ENCODE results near the gene WNT7B.

The WNT7B gene

DNA sequence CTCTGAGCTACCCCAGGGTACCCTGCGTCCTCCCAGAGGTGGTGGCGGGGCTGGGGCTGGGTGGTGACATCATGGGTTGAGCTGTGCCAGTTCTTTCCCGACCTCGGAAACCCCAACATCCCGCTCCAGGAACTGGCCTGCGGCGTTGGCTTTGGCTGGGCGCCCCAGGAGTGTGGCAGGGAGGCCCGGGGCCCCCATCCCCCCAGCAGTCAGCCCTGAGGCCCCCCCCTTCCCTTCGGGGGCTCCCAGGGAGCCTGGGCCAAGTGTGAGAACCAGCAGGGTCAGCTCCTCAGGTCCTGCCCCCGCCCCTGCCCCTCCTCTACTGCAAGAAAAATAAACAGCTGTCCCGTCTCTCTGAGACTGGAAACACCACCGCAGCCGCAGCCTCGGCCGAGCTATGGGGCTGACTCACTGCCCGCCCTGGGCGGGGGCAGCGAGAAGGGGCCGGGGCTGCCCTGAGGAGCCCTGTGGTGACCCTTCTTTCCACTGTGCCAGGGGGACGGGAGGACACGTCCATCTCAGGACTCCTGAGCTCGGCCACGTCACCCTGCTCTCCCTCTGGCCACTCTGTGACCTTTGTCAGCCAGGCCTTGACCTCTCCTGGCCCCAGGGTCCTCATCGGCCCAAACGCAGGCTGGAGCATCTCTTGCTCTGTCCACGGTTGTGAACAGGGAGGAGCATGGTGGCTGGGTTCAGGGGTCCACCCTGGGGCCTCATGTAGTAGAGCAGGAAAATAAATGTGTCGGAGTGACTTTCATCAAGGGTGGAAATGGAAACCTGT is 73.4 kb downstream of the WNT7B start:
- no peak for DNase-seq

DNA sequence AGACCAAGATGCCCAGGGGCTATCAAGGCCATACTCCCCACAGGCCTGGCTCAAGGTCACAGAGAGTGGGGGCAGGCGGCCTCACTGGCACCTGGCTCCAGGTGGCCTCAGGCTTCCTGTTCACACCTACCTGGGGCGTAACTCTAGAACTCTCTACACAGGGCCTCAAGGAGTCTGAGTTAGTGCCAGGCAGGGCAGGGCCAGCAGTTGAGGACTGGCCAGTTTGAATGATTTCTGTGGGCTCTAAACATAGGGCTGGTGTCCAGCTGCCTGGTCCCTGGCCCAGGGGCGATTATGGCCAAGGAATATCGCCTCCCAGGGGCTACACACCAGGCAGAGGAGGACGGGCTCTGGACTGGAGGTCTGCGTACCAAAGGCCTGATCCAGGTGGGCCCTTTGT is 79.2 kb downstream of the WNT7B start:
- DNase-seq = no peak

DNA sequence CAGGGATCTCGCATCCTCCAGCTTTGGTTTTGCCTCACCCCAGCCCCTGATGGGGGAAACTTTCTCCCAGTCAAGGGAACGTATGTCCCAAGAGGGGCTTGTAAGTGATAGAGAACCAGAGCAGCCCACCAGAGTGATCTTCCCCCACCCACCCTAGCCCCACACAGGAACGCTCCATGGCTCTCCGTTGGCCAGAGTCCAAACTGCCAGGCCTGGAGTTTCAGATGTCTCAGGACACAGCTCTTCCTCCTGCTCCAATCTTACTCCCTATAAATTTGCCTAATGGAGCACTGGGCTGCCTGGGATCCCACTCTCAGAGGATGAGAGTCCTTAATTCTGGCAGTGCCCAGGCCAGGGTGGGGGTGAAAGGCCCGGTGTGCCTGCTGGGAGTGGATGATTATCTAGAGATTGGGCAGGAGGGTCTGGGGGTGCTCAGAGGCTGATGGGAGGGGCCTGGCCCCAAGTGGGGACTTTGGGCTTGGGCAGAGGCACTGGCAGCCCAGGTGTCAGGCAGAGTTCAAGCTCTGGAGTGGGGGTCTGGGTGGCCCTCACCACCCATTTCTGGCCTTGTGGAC is 79.9 kb downstream of the WNT7B start:
- no peak for DNase-seq

DNA sequence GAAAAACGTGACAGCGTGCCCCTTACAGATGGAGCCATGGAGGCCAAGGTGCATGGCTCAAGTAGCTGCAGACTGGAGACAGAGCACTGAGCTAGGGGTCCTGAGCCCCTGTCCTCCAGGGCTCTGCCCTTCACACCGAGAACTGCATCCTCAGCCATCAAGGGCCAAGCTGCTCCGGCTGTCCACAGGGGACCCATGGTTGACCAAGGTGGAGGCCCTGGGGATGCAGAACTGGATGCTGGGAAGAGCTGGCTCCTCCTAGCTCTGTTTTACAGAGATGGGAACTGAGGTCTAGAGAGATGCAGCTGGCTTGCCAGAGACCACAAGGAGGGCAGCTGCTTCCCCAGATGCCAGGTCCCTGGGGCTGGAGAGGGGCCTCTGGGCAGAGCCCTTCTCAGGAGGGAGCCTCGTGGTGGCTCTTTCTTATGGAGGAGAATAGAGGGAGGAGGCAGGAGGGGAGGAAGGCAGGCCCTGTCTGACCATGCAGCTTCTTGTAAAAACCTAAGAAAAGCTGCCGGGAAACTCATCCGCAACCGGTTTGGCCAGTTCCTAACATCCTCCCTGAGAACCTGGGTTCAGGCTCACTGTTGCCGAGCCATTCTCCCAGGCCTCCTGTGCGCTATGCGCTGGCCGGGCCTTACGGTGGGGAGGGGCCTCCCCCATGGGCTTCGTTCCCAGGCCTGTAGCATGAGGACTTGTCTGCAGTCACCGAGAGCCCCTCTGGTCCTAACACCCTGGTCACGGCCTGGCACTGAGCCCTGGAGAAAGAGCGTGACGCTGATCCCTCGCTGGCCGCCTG is 80.6 kb downstream of the WNT7B start:
- DNase-seq = no peak

DNA sequence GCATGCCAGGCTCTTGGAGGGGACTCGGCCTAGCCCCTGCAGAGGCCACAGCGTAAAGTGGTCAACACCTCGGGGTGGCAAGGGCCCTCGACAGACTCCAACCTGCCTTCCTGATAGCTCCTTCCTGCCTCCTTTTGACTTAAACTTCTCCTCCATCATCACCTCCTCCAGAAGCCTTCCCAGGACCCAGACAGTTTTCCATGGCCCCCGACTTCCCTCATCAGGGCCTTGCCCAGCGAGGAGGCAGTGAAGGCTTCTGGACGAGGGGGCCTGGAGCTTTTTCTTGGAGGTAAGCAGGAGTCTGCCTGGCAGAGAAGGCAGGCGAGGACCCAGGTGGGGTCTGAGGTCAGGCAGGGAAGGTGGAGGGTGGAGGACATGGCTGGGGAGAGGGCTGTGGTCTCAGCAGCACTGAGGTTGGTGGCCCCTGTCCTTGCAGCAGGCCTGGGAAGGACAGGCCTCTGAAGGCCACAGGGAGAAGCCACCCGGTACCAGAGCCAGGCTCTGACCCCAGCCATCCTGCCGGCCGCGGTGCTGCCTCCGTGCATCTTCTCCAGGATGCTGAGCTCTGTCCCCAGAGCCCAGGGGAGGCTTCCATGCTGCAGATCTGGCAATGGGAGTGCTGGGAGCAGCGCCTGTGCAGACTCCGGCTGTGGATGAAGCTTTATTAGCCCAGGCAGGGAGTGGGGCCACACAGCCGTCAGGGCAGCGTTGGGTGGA is 81.4 kb downstream of the WNT7B start:
- no peak for DNase-seq

DNA sequence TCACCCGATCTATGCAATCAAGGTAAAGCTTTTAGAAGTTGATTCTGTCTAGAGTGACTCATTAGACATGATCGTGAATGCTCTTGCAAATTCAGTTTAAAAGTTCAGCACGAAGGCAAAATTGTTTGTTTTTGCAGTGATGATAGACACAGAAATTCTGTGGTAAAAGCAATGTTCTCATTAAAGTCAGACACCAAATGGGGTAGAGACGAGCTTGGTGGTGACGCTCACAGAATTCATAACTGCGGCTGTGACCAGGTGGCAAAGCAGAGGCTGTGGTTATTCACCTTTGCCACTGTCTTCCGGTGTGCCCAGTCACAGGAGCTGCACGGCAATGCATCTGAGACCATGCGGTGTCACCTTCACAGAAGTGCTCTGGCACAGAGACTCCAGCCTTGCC is 83.4 kb downstream of the WNT7B start:
- no peak for DNase-seq

DNA sequence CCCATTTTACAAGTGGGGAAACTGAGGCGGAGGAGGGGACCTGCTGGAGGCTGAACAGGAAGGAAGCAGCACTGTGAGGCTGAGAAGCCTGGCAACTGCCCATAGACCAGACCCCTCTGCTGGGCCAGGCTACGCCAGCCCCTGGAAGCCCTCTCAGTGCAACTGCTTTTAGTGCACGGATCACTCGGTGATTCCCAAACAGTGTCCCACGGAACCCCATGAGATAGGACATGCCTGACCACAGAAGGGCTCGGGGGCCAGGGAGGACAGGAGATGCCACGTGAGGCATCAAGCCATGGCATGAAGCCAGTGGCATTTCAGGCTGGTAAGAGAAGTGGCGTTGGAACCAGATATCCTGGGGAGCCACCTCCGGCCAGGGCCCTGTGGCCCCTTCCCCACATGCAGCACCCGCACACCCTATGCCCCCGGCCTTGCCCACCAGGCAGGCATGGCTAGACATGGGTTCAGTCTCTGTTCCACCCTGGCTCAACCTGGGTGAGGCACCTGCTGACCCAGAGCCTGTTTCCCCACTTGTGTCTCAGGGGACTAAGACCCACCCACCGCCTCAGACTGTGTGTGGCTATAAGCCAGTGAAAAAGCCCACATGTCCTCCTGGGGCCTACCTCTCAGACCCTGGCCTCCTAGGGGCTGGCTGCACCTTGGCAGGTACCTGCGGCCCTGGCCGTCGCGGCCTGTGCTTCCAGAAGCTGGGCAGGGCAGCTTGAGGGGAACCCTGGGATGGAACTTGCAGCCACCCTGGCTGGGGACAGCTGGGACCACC is 84.1 kb downstream of the WNT7B start:
- DNase-seq = no peak

DNA sequence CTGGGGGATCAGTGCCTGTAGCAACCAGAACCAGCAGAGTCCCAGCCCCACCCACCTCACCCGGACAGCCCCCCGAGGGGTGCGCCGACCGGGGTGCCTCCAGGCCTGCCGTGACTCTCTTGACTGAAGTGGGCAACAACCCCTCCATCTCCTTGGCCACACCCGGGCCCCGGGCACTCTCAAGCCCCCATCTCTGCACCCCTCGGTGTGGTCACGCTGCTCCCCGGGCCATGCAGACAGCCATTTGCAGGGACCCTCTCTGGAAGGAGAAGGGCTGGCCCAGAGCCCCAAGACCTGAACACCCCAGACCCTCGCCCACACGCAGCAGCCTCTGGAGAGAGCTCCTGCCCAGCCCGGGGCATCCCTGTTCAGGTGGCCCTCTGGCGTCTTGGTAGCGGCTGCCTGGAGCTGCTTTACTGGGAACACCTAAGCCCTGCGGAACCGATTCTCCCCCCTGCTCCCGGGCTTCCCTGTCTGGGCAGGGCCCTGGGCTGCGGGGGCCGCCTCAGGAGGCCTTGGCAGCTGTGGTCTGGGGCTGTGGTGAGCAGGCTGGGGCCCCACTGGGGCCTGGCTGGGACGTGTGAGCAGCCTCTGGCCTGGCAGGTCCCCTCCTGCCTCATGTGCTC is 84.9 kb downstream of the WNT7B start:
- no peak for DNase-seq

DNA sequence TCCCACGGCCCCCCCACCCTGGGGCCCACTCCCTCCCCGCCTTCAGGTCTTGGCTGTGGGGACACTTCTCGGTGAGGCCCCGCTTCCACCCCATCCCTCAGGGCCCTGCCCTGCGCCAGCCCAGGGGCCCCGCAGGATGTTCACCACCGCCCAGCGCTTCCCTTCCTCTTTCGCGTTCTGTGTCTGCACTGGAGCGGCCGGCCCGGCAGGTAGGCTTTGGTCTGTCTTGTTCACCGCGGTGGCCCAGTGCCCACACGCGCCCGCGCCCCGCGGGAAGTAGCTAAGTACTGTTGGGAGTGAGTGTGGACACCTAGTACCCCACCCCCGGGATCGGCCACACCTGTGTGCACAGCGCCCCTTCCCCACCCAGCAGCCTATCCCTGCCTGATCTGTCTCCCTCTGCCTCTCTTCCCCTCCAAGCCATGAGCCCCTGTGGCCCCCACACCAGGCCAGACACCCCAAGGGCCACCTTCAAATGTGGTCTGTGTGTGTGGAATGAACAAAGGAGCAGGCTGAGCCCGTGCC is 85.4 kb downstream of the WNT7B start:
- DNase-seq = no peak

DNA sequence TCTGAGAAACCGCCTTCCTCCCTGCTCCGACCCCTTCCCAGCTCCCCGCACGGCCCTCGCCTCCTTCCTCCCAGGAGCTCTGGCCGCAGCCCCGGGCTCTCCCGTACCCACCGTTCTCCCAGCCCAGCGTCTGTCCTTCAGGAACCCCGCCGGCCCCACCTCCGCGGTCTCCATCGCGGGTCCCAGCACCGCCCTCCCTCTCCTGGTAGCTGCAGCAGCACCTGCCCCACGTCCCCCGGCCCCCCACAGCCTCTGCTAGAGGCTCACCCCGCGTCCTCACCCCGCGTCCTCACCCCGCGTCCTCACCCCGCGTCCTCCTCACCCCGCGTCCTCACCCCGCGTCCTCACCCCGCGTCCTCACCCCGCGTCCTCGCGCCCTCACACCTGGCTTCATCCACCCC is 85.9 kb downstream of the WNT7B start:
- no peak for DNase-seq

DNA sequence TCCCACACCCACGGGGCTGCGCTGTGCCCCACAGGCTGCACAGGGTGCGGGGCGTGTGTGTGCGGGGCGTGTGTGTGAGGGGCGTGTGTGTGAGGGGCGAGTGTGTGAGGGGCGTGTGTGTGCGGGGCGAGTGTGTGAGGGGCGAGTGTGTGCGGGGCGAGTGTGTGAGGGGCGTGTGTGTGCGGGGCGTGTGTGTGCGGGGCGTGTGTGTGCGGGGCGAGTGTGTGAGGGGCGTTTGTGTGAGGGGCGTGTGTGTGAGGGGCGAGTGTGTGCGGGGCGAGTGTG is 86.7 kb downstream of the WNT7B start:
- no peak for DNase-seq

DNA sequence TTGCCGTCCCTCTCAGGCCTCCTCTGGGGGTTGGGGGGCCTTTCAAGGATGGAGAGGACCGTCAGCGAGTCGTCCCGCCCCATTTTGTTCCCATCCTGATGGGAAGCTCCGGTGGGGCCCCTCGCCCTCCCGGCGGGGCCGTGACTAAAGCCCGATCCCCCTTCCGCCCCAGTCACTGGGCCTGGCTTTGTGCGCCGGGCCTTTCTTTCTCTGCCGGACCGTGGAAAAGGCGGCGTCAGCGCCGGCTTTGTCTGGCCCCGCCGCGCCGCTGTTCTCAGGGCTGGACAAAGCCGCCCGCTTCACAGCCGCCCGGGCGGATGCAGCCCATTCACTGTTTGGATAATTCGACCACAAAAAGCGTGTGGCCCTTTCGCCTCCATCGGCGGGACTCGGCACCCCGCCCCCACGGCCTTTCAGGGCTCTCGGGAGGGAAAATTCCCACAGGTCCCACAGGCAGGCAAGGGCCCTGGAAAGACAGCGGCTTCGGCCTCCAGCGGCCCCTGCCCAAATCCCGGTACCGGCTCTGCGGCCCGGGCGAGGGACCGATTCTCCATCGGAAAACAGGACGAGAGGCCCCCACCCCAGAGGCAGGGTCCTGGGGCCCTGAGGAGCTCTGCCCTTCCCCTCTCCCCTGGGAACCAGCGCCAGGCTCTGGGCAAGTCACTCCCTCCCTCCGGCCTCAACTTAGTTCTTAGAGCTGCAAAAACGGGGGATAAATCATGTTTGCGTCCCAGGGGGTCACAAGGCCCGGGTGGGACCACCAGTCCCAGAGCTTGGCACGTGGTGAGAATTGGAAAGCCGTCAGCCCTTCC is 87.2 kb downstream of the WNT7B start:
- no peak for DNase-seq

DNA sequence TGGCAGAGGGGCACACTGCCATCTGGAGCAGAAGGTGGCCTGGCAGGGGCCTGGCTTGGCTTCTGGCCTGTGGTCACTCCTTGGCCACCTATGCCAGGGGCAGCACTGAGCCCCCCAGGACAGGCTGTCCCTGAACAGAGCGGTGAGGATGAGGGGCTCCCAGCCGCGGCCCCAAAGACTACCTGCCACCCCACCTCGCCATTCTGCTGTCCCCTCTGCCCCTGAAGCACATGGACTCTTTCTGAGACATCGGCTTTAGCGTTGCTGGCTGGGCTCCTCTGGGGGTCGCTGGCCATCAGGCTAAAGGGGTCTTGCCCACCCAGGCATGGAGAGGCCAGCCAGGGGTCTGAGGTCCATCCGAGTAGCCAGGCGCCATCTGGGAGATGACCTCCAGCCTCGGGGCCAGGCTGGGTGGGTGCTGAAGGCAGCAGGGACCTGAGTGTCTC is 87.8 kb downstream of the WNT7B start:
- DNase-seq = no peak

DNA sequence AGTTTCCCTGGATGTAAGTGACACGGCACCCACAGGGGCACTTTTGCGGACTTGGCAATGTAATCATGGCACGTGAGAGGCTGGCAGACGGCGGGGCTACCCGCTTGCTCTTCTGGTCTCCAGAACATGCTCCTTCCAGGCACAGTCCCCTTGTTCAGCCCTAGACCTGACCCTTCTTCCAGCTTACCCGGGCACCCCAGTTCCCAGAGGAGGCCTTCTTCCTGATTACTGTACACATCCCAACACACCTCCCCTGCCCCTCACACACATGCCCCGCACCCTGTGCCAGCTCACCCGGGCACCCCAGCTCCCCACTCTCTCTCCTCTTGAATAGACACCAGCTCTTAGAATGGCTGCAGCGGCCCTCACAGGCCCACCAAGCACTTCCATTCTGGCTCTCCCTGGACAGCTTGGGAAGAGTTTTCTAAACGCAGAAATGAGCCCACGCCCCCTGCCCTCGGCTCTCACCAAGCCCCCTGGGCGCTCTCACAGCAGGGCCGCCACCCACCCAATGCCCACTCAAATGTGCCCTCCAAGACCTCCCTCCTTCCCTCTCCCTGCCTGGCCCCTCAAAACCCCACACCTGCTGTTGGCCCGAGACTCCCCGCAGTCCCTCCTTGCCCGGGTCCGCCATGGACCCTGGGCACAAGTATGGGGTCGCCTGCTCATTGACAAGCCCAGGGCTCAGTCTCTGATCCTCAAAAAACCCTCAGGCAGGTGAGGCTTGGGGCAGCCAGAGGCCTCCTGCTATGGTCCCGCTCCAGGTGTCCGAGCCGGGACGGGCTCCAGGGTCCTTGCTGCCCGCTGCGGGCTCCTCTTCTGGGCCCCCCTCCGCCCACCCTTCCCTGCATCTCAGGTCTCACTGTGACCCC is 88.5 kb downstream of the WNT7B start:
- DNase-seq = no peak

DNA sequence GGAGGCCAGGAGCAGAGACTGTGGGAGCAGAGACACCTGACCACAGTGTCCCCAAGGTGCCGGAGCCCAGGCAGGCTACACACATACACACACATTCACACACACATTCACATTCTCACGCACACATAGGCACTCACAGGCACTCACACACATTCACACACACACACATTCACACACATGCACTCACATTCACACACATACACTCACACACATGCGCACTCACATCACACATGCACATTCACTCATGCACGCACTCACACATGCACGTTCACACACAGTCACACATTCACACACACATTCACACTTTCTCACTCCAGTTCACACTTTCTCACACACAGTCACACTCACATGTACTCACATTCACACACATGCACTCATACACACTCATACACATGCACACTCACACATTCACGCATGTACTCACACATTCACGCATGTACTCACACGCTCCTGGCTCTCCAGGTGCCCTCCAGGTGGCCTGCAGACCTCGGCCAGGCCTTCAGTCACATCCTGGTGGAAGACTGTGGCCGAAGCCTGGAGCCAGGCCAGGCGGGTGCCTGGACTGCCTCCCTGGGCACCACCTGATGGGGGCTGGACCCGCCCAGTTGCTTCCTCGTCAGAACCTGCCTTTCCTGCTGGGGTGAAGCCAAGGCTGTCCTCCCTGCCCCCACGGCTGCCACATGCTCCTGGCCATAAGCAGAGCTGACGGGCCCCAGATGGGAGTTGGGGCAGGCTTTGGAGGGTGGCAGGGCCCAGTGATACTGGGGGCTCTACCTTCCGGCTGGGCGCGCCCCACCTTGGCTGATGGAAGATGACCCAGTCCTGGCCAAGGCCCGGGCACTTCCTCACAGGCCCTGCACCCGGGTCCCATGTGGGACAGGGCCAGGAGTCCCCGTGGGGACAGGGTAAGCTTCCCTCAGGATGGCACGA is 89.5 kb downstream of the WNT7B start:
- DNase-seq = no peak

DNA sequence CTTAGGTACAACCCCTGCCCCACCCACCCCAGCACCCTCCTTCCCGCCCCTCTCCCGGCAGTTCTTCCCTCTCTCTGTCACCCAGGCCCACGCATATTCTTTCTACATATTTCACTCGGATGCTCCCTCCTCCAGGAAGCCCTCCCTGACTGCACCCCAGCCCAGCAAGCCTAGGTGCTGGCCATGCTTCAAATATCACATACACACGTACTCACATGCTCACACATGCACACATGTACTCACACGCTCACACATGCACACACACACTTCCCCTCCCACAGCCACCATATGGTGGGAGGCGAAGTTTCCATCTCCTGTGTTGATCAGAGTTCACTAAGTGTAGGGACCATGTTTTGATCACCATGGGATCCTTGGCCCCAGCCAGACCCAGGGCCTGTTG is 90.4 kb downstream of the WNT7B start:
- DNase-seq = no peak

DNA sequence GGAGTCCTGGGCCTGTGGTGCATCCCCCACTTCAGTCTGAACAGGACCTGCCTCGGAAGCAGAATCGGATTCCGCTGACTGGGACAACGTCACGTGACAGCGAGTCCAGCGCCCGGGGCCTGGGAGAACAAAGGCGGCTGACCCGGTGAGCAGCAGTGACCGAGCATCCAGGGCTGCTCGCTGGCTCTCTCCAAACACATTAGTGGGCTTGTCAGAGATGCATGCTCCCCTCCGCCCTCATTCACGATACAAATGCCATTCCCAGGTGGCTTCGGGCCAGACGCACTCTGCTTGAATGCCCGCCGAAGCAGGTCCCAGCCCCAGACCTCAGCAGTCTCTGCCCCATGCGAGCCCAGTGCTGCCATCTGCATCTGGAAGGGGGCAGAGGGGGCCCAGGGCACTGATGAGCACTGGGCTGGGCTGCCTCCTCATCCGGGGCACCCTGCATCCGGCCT is 91.0 kb downstream of the WNT7B start:
- no peak for DNase-seq

DNA sequence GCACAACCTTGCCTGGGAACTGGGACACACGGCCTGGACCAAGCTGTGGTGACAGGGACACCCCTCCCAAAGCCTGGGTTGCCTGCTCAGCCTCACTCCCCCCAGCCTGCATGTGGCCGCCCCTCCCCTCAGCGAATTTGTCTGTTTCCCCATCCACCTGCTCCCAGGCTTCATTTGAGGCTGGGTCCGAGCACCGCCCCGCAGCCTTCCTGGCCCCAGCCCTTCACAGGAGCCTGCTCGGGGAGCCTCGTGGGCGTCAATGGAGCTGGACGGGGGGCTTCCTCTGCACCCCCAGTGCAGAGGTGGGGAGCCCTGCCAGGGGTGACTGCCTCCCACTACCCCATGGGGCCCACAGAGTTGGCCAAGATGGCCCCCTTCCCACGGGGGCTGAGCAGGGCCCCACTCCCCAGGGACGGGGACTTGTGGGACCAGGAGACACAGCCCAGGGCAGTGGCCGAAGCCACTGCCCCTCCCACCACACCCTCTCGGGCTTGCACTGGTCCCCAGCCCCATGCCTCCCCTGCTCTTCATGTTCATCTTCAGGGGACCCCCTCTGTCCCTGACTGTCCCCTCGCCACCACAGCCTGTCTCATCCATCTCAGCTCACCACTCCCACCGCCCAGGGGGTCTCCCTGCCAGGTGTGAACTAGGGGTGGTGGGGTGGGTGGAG is 91.7 kb downstream of the WNT7B start:
- no peak for DNase-seq

Measured in CD4-positive, alpha-beta T cell treated with Interferon gamma for 1 hour (primary cell).